Endothelial cell of umbilical vein (primary cell): ENCODE measurements around the gene INO80C.

Experiments used
- POLR2A ChIP-seq: IDR thresholded peaks from 2 replicates; pipeline ENCODE4 v1.6.1; 2012; ENCODE audit warnings: low read depth, mild to moderate bottlenecking, control low read depth, low read length
- POLR2AphosphoS5 ChIP-seq: IDR thresholded peaks from 2 replicates; pipeline ENCODE4 v1.6.1; 2012; ENCODE audit warnings: low read depth, mild to moderate bottlenecking, control low read depth, low read length, moderate library complexity; ENCODE audit not compliant: insufficient read depth

GRCh38 chr18:35431374-35431741 lies 66.4 kb downstream of the INO80C start:
- TF ChIP-seq POLR2AphosphoS5 (no peak), POLR2A (no peak)
